Measurements from ENCODE around the gene KCNK16.
"Not testable (repeated sequence)": the region's sequence is repeated elsewhere in the genome, so short reads cannot be mapped to it uniquely, and the experiment has no call there.

Gene KCNK16

DNA sequence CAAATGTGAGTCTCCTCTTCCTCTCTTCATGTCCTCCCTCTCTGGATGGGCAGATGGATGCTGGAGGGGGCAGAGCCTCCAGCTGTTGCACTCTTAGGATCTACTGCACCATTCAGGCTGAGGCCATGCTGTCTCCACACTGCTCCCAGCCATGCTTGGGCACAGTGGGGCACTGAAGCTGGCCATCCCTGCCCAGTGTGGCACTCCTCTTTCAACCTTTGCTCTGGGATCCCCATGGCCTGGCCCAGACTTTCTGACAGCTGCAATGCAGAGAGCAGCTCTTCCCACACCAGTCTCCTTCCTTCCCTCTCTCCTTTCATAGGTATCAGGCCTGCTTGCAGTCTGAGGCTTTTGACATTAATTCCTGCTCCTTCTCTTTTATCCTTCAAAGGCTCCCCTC is 17.6 kb downstream of the KCNK16 start:
- no peak for DNase-seq

DNA sequence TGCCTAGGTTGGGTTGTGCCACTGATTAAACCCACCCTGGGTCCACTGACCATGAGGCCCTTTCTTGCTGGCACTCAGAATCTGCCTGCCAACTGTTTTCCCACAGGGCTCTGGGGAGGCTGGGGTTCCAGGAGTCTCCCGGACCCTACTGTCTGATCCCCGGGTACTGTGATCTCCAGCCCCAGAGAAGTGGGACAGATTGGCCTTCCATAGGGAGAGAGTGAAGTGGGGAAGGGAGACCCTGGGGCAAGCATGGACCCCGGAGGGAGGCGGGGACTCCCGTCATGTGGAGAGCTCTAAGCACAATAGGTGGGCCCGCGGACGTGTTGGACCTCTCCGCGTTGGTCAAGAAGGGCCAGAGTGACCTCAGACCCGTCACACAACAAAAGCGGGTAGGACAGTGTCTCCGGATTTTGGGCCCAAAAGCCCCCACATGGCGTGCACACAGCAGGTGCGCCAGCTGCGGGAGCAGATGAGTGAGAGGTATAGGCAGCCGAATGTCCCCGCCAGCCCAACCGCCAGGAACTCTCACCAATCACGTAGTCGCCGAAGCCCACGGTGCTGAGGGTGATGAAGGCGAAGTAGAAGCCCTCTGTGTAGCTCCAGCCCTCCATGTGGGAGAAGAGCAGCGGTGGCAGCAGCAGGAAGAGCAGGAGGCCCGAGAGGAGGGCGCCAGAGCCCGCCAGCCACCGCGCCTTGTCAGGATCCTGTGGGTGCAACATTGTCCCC is 18.9 kb downstream of the KCNK16 start:
- DNase-seq: no peak

DNA sequence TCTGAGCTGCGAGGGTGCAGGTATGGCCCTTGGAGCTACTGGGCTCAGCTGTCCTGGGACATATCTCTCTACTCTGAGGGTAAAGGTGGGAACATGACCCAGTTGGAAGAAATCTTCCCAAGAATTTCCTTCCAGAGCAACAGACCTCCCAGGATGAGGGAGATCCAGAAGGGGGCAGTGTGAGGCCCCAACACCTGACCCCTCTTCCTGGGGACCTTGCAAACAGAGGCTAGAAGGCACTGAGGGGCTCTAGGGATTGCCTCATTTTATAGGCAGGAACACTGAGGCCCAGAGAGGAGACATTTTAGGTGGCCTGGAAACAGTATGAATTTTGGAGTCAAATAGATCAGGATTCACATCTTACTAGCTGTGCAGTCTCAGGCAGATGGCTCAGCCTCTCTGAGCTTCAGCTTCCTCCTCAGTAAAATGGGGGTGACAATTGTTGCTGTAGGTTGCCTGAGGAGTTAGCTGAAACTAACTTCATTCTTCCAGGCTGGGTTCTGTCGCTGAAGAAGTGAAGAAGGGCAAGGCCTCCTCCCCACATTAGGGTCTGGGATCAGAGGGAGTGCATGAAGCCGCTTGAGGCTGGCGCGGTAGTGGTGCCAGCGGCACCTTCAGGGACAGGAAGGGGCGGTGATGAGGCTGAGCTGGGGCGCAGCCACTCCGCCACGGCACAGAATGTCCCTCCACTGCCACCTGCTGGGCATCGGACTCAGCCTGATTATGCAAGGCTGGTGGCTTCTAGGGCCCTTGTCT is 19.7 kb downstream of the KCNK16 start:
- peak; percentile 61 to 77 for DNase-seq

DNA sequence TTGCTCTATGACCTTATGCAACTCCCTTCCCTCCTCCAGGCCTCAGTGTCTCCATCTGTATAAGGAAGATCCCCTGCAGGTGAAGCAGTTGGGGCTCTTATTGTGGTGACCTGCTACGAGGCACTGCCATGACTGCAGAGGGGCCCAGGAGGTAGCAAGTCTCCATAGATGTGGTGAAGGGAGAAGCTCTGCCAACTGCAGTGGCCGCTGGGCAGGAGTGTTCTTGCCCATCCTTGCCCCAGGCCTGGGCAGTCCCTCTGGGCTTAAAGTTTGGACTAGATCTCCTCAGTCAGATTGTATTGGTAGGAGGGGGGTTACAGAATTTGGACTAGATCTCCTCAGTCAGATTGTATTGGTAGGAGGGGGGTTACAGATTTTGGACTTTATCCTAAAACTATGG is 20.5 kb downstream of the KCNK16 start:
- no peak for DNase-seq

DNA sequence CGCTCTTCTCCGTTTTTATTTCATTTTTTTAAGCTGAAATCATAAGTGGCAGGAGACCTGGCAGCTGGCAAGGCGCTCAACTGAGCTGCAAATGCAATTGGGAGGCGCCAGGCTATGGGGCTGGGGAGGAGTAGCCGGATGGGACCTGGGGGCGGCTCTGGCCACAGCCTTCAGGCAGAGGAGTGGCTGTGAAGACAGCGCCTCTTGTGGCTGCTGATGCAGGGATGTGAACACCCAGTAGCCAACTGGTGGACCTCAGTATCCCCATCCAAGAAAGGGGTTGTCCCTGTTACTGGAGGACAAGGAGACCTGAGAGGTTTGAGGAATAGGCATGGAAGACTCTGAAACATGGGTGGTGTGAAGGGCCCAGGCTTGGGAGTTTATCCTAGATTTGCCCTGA is 20.9 kb downstream of the KCNK16 start:
- no peak for DNase-seq

DNA sequence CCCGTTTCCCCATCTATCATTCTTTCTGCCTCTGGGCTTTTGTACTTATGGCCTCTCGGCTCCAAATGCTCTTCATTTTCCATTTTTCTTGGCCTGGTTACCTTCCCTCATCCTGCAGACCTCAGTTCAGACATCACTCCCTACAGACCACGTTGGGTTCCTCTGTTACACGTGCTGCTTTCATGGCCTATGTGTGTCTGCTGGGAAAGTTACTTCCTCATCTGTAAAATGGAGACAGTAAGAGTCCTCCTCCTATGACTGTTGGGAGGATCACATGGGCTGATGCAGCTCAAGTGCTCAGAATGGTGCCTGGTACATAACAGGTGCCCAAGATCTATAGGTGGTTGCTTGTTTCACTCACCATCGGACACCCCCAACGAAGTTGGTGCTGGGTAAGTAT is 21.8 kb downstream of the KCNK16 start:
- DNase-seq: no peak

DNA sequence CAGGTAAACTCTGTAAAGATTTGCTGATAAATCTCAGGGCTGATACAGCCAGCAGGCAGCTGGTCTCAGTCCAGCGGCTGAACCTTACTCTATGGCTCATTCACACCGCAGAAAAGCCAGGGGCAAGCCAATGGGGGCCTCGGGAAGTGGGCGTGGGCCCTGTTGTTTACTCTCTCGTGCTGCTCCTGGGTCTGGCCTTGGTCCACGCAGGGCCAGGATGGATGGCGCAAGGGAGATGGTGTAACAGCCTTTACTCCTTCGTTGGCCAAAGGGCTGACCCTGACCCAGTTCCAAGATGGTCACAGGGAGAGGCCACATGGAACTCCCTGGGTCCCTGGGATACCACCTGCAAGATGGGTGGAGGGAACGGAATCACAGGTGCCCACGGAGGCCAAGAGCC is 24.4 kb downstream of the KCNK16 start:
- DNase-seq: no peak

DNA sequence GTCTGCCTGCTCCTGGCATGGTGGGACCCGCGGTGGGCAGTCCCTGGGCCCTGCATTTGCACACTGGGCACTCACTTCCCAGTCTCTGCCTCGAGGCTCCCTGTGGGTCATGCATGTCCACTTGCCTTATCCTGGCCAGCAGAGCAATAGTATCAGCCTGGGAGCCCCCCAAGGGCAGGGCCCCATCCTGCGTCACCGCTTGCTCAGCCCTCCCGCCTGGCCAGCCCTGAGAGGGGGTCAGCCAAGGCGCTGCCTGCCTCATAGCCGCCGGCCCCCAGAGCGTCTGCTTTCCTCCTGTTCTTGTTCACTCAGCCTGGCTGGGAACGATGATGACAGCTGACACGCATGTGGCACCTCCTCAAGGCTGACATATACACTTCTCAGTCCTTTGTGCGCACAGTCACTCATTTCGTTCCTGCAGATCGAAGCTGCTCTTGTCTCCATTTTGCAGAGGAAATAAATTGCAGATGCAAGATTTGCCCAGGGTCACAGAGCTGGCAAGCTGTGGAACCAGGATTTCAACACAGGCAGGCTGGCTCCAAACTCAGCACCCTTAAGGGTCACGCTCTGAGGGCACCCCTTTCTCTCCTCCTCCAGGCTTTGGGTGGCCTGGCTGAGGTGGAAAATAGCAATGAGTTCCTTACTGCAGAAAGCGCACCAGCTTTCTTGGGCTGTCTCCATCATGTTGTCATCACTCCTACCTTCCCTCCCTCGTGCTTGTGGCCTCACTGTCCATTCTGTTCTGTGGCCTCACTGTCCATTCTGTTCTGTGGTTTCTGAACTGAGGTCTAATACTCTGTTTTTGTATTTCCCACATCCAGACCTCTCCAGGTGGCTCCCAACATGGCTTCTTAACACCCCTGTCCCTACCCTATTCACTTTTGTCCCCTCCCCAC is 25.5 kb downstream of the KCNK16 start:
- no peak for DNase-seq

DNA sequence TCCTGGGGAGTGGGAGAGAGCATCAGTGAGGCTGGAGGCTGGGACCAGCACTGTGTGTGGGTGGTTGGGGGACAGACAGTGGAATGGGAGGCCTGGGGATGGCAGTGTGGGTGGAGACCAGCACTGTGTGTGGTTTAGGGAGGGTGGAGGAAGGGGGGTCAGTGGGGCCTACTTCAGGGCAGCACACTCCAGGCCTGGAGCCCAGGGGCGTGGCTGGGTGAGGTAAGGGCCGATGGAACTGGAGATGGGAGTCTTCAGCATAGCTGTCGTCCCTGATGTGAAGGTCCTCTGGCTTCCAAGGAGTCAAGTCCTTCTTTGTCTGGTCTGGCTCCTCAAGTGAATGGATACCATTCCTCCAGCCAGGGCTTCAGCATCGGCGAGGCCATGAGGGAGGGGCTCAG is 26.9 kb downstream of the KCNK16 start:
- no peak for DNase-seq

DNA sequence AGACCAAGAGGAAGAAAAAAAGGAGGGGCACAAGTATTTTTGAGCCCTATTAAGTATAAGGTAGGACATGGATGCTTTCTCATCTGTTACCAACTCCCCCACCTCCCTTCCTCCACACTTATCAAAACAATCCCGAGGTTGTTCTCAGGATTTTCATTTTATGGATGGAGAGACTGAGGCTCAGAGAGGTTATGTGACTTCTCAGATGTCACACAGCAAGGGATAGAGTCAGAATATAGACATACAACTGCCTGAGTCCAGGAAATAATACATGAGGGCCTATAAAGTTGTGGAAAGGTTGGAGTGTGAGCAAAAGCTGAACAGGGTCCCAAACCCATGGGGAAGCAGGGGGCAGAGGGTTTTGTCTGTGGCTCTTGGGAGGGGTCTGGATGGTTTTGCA is 27.6 kb downstream of the KCNK16 start:
- DNase-seq: no peak

DNA sequence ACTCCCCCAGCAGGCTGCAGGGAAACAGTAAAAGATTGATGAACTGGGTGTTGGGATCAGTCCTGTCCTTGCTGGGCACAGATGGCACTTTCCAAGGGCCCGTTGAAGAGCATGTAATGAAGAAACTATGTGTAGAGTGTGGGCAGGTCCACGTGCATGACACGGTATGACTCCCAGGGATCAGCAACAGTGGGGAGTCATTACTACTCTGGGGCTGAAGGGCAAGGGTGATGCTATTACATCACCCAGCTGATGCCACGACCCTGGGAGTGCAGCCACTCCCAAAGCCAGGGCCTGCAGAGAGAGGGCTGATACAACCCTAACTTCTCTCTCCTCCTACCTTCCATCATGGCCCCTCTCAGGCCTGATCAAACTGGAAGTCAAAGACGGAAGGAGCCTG is 28.4 kb downstream of the KCNK16 start:
- no peak for DNase-seq

DNA sequence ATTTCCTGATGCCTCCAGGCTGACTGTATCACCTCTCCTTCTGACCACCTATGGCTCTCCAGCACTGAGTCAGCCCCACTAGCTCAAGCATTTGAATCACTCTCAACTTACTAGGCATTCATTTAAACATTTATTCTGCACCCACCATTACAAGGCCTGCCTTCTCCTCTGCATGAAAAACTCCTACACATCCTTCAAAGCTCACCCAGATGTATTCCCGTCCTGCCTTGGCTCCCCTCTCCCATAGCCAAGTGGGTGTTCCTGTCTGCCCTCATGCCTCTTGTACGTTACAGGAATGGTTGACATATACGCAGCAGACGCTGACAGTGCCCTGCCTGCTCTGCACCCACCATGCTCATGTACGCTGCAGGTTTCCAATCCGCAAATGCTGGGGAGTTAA is 29.9 kb downstream of the KCNK16 start:
- no peak for DNase-seq

DNA sequence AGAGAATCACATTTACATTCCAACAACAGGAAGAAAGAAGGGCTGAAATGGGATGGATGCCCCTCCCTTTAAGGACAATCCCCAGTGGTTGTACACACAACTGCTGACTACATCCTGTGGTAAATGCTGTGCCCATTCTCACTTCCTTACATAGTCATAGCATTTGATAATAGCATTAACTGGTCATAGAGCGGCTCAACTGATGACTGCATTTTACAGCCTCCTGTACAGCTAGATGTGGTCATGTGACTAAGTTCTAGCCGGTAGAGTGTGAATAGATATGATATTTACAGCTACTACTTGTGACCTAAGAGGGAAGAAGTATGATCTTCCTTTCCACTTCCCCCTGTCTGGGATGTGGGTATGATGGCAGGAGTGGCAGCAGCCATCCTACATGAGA is 33.0 kb downstream of the KCNK16 start:
- DNase-seq: no peak

DNA sequence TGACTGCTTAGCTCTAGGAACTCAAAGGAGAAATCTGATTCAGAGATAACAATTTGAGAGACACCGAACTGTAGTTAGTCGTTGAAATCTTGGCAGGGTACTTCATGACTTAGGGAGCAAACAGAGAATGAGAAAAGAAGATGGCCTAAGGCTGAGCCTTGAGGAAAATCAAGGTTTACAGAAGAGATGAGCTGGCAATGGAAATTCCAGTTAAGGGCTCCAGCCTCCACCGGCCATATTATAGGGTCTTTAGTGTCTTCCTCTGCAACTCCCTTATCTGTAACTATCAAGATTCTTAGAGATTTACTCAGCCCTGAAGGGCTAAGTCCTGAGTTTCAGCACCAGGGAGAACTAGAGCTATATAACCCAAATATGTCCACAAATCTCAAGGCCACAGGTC is 34.9 kb downstream of the KCNK16 start:
- DNase-seq: no peak

DNA sequence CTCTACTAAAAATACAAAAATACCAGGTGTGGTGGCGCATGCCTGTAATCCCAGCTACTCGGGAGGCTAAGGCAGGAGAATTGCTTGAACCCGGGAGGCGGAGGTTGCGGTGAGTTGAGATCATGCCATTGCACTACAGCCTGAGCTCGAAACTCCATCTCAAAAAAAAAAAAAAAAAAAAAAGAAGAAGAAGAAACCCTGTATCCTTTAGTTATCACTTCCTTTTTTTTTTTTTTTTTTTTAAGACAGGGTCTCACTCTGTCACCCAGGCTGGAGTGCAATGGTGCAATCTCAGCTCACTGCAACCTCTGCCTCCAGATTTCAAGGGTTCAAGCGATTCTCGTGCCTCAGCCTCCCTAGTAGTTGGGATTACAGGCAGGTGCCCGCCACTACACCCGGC is 35.9 kb downstream of the KCNK16 start:
- not testable (repeated sequence) for DNase-seq

DNA sequence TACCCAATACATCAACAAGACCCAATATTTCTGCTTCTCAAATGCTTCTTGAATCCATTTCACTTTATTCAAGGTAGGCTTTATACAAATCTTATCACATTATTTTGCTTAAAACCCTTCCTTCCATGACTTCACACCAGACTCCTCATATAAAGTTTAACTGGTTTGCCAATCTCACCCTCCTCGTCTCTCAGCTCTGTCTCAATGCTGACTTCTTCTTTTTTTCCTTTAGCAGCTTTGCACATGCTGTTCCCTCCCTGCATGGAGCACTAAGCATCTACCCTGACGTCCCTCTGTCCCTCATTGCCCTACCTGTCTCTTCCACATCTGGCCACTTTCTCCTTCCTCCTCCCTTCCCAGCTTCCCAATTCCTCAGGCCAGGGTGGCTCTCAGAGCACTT is 39.7 kb downstream of the KCNK16 start:
- DNase-seq: no peak

DNA sequence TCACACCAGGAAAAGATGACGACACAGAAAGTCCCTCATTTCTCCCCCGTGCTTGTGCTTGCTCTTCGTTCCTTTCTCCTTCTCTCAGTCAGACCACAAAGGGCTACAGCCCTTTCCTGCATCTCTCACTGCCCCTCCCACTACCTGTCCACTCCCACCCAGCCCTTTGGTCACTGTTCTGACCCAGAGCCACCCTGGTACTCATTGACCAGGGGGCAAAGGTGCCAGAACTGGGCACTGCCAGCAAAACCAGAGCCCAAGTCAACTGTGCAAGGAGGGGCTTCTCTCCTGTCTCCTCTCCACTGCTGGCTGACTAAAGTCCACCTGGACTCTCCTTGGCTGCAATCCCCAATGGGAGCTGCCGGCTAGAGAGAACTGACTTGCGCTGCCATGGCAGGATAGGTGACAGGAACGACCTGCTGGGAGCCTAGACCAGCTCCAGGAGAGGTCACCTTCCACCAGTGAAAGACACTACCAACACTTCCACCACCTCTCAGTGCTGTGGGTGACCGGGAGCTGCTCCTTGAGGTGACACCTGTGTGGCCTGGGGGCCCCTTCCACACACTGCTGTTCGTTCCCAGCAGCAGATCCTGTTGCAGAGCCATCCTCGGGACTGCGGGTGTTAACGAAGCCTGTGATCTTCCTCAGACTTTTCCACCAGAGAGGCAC is 41.1 kb downstream of the KCNK16 start:
- DNase-seq: no peak

DNA sequence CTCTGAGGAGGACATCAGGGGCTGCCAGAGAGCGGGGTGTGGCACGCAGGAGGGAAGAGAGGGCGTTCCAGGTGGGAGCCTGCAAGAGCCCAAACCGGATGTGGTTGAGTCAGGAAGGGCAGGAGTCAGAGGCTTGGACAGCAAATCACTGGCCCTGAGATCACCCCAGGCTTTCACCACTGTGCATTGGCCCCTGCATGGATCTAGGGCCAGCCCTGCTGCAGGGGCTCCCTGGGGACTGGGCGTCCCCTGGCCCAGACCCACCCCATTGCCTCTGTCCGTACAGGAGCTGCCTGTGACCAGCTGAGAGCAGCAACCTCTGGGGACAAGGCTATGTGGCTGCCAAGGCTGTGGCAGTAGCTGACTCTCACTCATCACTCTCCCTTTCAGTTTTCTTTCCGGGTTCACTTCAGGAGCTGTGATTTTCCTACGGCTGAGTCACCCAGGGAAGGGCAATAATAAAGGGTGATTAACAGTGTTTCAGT is 42.2 kb downstream of the KCNK16 start:
- no peak for DNase-seq

DNA sequence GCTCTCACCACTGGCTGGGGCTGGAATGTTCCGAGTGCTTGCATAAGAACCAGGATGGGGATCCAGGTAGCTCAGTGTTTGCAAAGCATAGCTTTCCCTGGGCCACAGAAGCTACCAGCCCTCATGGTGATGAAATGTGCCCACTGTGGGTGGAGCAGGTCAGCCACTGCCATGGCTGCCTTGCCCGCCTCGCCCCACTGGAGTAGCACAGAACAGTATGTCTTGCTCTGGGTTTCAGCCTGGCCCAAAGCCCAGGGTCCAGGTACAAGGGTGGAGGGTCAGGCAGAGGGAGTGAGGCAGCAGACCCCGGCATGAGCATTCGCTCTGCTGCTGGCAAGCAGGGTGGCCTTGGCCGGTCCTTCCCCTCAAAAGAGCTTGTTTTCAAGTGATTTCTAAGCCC is 43.0 kb downstream of the KCNK16 start:
- no peak for DNase-seq

DNA sequence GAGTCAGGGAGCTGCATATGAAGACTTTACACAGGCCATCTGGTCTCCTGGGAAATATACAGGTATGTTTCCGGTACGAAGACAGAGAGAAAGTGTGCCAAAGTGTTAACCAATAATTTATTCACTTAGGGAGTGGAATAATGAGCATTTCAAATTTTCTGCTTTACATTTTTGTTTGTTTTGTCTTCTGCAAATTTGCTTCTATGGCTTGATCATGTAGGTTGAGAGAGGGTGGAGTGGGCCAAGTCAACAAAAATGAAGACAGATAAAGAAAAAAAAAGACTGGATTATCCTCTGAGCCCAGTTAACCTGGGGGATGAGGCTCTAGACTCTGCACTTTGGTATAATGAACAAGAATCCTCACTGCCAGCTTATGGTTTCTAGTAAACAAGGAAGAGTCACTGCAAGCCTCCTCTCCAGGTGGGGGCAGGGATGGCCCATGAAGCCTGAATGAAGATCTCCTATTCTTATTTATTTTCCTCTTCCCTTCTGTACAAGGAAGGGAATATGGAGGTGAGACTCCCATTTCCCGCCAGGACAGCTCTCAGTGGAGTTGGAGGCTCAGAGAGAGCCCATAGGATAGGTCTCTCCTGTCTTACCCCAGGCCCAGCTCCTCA is 46.0 kb downstream of the KCNK16 start:
- DNase-seq: no peak

DNA sequence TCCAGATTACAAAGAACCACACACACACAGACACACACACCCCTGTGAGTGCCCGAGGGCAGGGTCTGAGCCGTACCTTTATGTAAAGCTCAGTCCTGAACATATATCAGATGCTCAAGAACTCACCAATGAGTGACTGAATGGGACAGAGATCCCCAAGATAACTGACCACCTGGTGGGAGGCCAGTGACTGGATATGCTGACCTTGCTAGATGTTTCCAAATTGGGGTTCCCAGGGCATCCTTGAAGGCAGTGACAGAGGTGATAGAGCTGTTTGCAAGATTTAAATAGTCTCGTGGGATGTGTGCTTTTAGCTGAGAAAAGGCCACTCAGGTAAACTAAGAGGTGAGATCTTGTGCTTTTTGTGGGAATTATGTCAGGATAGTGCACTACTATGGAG is 47.6 kb downstream of the KCNK16 start:
- DNase-seq: no peak

DNA sequence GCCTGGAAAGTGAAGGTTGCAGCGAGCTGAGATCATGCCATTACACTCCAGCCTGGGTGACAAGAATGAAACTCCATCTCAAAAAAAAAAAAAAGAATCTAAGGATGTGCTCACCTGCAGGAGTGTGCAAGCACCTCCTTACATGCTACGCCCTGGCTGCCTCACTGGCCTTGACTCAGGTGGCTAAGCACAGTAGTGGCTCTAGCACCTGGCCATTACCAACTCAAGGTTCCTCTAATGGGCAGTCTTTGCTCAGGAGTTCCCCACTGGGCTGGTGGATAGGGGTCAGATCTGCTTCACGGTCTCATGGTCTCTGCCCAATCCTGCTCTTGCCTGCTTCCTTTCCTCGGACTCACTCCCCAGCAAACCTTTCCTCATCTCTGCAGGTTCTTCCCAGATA is 48.0 kb downstream of the KCNK16 start:
- no peak for DNase-seq

DNA sequence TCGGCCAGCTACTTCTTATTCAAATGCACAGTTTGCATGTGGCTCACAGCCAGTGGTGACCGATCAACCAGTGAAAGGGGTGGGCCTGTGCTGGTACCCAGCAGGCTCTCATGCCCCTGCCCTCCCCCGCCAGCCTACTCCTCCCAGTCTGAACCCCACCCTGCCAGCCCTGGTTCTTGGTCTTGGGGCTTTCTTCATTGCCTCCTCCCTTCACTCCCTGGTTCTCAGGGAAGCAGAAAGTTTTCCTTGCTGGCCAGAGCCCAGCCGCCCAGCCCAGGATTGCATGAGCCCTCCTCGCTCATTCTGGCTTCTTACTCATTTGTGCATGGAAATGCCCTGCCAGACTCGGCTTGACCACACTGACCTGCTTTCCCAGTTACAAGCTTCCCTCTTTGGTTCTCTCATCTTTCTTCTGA is 49.1 kb downstream of the KCNK16 start:
- no peak for DNase-seq

Data from SHP77 (cell line).